Activated T-helper 1 cell treated with anti-CD3 and anti-CD28 coated beads, Interleukin-2, amount 50 U/mL, for 16 hours (primary cell): Measurements from ENCODE around the gene ACER3.
"Not testable (repeated sequence)": the region's sequence is repeated elsewhere in the genome, so short reads cannot be mapped to it uniquely, and the experiment has no call there.

Experiments used
- DNase-seq, 2 donors: peaks; one replicate each; pipeline ENCODE4 v3.0.0-alpha.2; 2020; ENCODE audit warnings: low read depth in 1 of 2, low spot score in 1 of 2

Gene ACER3

DNA sequence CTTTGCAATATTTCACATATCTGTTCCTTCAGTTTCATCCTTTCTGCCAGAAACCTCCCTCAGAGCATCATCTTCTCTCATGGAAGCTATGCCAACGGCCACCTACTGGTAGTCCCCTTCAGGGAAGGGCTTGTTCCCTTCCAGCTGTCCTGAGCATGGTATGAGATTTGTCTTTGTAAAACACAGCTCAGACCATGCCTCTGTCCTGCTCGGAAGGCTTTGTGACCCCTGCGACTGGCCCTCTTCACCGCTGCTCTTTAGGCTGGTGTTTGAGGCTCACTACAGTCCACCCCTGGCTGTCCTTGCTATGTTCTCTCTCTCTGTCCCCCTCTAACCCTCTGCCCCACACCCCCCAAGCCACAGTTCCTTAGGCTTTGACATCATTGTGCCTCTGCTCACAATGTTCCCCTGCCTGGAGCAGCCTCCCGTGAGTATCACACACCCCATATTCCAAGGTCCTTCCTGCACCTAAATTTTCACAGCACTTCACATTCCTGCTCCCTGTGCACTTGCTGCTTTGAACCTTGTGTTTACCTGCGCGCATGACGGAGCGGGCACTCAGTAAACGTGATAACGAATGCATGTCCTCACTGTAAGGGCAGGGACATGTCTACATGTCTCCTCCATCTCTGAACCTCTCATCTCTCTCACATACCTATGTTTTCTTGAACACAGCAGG lies 24.0 kb upstream of the ACER3 start:
- no peak for DNase-seq

DNA sequence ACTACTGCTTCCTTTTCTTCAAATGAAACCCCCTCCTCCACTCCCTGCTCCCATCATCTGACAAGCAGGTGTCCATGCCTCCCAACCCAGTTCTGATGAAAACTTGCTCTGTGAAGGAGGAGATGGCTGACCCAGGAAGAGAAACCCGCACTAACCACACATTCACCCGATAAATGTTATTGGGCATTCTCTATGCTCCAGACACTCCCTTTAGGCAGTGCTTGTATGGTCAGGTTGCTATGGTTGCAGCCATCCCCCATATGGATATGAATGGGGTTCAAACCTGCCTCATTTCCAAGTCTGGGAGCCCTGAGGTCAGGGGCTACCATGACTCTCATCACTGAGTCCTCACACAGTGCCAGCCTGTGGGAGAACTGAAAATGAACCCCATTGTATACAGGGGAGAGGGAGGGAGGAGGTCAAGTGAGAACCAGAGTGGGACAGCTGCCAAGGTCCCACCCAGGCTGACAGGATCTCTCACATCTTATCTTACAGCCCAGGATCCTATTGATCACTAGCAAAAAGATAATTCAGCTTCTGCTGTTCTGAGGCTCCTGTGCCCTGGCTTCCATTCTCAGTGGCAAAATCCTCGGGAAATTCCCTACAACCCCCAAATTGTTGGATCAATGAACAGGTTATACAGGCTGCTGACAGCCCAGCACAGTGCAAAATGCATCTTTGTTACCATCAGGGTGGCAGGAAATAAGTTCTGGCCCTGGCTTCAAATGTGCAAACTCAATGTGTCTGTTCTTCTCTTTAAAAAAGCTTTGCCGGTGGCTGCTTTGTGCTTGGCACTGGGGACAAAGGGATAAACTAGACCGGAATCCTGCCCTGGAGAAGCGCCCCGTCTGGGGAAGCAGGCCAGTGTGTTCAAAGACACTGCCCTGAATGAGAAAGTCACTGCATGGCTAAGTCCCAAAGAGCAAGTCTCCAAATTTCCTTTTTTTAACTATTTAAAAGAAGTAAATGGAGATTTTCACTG lies 22.7 kb upstream of the ACER3 start:
- no peak for DNase-seq

DNA sequence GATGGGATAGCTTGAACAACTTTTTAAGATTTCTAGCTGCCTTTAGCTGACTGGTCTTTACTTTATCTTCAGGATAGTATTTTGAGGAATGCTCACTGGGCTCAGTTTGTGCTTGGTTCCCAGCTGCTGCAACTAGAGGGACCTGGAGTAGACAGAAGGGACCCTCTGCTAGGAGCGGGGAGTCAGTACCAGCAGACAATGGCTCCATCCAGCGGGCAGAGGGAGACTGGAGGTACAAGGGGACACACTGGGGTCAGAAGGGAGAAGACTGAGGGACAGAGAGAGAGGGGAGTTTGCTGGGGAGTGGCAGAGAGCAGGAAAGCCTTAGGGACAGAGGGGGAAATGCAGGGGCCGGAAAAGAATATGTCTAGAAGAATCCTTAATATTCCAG lies 22.0 kb upstream of the ACER3 start:
- DNase-seq = no peak

DNA sequence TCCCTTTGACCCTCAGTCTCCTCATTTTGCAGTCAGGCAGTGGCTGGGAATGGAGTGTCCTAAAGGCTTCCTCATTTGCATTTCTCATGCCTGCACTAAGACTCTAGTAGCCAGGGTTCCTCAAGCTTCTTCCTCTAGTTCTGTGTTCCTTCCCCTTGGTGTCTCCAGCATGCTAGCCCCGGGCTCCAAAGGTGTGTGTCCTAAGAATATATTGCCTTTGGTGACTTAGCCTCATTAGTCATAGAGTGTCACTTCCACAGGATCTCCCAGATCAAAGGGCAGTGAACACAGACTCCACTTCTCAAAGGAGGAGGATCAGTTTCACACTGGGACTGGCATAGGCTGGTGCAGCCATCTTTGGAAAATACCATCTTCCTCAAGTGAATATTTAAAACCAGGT lies 21.4 kb upstream of the ACER3 start:
- DNase-seq = no peak

DNA sequence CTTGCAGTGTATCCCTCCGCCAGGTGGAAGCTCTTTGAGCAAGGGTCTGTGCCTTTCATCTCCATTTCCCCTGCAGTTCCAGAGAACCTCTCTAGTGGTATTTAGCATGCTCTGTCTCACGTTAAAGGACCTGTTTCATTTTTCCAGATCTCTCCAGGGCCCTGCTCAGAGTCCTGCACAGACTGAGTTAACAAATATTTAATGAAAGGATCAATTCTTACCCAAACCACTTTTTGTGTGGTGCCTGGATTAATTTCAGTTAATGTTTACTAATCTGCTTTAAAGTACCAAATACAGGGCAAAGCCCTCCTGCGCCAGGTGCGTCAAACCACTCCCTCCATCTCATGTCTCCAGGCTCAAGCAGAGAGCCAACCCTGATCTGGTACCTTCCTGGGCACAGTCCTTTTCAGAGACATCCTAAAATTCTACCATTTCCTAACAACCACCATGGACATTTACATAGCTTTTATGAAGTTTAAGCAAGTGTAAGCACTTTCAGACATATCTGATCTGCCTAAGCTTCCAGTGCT lies 18.7 kb upstream of the ACER3 start:
- no peak for DNase-seq

DNA sequence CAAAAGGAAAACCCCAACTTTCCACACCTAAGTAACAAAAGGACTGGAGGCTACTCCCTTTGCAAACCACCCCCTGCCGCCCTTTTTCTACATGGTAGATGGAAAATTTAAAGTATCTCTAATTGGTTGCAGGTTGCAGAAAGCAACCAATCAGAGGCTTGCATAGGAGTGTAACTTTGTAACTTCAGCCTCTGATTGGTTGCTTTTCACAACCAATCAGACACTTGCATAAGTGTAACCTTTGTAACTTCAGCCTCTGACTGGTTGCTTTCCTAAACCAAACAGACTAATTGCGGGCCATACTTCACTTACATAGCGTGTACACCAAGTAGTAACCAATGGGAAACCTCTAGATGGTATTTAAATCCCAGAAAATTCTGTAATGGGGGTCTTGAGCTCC lies 16.8 kb upstream of the ACER3 start:
- no peak for DNase-seq

DNA sequence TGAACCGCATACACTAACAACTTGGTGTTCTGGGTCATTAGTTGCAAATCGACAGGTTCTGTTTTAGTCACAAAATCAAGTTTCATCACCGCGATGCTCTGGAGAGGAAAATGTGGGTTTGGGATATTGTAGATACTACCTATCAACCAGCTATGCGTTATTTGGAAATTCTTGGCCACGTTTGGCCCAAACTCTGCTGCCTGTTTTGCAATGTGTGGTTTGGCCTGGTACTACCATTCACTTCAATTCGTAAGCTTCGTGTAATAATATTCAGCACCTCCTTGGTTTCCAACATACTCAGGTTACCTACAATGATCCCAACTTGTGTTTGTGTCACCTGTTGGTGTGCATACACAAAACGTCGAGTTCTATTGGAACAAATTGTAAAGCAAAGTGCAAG lies 16.2 kb upstream of the ACER3 start:
- DNase-seq = no peak

DNA sequence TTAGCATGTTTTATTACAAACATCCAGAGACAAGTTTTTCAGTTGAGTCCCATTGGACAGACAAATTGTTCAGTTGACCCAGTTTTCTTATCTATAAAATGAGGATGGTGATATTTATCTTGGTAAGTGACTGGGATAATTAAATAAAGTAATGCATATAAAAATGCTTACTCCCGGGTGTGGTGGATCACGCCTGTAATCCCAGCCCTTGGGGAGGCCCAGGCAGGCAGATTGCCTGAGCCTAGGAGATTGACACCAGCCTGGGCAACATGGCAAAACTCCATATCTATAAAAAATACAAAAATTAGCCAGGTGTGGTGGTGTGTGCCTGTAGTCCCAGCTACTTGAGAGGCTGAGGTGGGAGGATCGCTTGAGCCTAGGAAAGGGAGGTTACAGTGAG lies 15.6 kb upstream of the ACER3 start:
- no peak for DNase-seq

DNA sequence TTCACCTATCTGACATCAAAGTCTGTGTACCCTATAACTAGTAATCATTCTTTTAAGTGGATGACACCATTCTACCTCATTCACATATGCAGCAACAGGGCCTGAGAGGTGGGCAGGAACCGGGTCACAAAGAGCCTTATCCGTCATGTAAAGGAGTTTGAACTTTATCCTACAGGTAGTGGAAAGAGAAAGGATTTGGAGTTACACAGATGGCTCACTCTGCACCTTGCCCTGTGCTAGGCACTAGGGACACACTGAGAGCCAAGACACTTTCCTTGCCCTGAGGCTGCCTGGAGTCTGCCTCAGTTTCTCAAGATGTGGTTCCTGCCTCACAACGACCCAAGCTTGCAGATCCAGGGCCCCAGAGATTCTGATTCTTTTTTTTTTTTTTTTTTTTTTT lies 14.3 kb upstream of the ACER3 start:
- DNase-seq = no peak

DNA sequence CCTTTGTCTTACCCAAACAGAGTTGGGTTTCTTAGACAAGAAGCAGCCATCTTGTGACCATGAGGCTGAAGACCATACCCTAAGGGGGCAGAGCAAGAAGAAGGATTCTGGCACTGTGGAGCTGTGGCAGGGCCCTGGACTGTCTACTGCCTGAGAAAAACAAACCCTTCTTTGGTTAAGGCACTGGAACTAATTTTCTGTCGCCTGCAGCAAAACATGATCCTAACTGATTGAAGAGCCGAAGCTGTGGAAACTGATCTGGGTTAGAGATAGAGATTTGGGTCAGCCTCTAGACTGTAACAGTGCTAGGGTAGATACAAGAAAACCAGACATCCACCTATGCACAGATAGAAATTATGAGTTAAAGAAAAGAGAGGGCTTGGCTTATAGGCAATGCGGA lies 11.3 kb upstream of the ACER3 start:
- DNase-seq = no peak

DNA sequence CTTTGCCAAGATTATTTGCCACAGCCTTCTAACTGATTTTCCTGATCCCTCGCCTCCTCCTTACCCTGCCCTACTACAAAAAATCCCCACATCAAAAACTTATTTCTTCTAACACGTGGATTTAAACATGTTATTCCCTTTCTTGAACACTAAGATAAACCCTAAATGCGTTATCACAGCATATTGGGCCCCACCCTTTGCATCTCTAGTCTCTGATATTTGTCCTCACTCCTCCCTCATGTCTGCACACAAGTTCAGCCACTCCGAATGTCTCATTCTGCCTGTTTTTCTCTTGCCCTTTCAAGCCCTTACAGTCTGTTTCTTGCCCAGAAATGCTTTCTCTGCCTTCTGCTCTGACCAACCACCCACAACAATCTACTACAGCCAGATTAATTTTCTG lies 10.6 kb upstream of the ACER3 start:
- no peak for DNase-seq

DNA sequence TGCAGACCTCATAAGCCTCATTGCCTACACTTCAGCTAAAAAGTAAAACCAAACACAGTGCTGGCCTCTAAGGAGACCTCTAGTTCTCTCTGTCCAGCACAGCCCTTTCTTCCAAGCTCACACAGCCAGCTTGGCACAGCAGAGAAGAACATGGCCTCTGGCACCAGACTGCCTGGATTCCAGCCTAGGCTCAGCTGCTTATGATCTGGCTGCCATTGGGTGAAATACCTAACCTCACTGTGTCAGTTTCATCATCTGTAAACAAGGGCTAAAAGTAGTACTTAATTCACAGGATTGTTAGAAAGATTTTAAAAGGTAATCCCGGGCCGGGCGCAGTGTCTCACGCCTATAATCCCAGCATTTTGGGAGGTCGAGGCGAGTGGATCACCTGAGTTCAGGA lies 9.9 kb upstream of the ACER3 start:
- no peak for DNase-seq

DNA sequence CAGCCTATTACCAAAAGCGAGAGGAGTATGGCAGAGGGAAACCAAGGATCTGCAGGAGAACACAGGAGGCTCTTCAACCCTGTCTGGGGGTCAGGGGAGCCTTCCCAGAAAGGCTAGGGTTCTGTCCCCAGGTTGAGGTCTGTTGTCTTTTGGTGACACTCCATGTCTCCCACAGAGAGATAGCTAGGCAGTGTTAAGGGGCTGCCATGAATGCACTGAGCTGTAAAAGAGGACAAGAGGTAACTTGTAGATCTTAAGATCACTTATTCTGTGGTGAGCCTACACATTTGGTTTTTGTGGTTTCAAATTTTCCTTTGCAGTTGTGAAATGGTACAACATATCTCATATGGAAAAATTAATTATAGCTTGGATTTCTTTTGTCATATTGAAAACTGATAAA lies 6.0 kb upstream of the ACER3 start:
- no peak for DNase-seq

DNA sequence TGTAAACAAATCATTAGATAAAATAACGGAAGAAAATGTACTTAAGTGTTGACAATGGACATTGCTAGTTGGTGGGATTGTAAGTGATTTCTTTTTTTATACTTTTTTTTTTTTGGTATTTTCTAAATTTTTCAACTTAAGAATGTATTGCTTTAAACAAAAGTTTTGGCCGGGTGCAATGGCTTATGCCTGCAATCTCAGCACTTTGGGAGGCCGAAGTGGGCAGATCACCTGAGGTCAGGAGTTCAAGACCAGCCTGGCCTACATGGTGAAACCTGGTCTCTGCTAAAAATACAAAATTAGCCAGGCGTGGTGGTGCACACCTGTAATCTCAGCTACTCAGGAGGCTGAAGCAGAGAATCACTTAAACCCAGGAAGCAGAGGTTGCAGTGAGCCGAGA lies 5.0 kb upstream of the ACER3 start:
- DNase-seq = not testable (repeated sequence)

DNA sequence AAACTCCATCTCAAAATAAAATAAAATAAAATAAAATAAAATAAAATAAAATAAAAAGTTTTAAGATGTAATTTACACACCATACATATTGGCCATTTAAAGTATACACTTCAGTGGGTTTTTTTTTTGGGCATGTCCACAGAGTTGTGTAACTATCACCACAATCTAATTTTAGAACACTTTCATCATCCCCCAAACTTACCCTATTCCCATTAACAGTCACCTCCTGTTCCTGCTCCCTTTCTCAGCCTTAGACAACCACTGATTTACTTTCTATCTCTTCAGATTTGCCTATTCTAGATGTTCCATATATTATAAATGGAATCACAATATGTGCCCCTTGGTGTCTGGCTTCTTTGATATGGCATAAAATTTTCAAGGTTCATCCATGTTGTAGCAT lies 4.6 kb upstream of the ACER3 start:
- DNase-seq = no peak

DNA sequence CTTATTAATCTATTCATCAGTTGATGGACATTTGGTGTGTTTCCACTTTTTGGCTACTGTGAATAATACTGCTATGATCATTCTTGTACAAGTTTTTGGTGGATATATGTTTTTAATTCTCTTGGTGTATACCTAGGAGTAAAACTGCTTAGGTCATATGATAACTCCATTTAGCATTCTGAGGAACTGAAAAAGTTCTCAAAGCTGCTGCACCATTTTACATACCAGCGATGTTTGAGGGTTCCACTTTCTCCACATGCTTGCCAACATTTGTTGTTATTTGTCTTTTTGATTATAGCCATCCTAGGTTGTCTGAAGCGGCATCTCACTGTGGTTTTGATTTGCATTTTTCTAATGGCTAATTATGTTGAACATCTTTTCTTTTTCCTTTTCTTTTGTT lies 4.1 kb upstream of the ACER3 start:
- DNase-seq = no peak

DNA sequence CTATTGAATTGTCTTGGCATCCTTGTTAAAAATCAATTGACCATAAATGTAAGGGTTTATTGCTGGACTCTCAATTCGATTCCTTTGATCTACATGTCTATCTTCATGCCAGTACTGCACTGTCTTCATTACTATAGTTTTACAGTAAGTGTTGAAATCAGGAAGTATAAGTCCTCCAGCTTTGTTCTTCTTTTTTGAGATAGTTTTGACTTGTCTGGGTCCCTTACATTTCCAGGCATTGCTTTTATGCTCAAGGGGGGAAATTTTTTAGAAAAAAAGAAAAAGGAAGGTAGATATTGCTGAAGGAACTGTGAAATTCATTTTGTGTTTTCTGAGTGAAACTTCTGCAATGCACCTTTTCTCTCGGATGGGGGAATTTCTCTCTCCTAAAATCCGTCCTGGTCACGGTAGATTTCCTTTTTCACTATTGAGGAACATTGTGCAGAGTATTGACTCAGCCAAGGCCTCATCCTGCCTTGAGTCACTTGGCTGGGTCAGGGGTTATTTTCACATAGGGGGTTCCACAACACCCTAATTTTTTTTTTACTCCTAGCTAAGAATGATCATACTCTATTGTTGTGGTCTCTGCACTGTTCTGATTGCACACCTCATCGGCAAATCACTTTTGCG lies 2.8 kb upstream of the ACER3 start:
- no peak for DNase-seq

DNA sequence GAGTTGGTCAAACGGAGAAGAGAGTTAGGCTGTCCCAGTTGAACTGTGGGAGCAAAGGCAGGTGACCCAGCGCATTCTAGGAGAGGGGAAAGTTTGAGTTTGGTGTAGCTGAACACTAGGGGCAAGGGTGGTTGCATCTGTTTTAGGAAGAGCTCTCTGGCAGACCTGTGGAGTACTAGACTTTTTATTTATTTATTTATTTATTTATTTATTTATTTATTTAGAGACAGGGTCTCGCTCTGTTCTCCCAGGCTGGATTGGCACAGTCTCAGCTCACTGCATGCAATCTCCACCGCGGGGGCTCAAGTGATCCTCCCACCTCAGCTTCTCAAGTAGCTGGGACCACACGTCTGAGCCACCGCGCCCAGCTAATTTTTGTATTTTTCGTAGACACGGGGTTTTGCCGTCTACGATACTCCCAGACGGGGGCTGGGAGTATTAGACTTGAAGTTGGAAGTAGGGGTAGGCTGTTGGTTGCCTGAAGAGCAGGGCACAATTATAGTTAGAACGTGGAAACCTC lies 950 bp upstream of the ACER3 start:
- no peak for DNase-seq

DNA sequence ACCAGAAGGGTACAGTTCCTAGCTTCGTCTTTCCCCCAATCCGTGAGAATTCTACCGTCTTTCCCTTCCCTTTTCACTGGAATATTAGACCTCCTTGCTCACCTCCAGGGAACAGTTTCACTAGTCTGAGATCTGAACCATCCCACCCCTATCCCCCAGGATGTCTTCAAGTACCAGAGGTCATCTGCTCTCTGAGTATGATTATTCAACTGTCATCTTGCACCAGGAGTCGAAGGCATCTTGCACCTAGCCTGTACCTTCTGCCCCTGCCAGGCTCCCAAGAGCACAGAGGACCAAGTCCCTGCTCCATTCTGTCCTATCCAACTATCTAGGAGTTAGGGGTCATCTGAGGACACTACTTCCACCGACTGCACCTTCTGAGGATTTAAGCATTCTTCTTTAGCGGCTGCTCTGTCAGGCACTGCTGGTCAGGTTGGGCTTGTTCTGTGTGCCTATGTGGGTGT lies 804 bp downstream of the ACER3 start:
- DNase-seq = no peak

DNA sequence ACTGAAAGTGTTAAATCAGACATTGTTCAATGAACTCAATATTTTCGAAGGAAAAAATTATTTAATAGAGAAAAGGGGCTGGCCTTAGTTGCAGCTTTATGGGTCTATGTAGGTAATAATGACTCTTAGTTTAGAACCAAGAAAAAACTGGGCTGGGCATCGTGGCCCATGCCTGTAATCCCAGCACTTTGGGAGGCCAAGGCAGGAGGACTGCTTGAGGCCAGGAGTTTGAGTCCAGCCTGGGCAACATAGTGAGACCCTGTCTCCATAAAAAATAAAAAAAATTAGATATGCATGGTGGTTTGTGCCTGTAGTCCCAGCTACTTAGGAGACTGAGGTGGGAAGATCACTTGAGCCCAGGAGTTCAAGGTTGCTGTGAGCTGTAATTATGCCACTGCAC lies 2.1 kb downstream of the ACER3 start:
- not testable (repeated sequence) for DNase-seq

DNA sequence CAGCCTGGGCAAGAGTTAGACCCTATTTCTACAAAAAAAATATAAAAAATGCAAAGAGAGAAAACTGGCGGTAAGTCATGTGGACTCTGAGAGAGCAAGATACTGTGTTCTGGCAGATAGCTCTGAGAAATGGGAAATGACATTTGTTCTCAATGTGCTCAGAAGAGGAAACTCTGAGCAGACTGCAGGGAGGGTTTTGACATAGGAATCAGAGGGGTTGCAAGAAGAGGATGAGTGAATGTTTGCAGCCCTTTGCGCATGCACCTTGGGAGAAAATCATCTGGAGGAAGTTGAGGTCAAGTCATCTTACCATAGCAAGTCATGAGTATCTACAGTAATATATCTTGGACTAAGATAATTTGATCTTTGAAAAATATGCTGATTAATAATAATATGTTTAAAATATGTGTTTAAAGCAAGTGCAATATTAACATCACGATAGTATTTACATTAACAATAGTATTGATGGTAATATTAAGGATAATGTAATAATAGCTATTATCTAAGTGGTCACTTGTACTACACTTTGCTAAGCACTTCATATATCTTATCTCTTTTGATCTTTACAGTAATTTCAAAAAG lies 2.6 kb downstream of the ACER3 start:
- no peak for DNase-seq
